GM23248 (cell line): Measurements from ENCODE around the gene ZNF521.

Source experiments
- EZH2 ChIP-seq: fragments of 200-600 bp; sonication (generic); IDR thresholded peaks from 2 replicates; pipeline ENCODE4 v1.6.1; 2018; ENCODE audit warnings: antibody characterized with exemption, mild to moderate bottlenecking; ENCODE audit not compliant: insufficient read depth, poor library complexity, severe bottlenecking
- EZH2phosphoT487 ChIP-seq: fragments of 200-600 bp; sonication (generic); IDR thresholded peaks from 2 replicates; pipeline ENCODE4 v1.6.1; 2018; ENCODE audit warnings: antibody characterized with exemption, moderate library complexity, mild to moderate bottlenecking, low read depth; ENCODE audit not compliant: insufficient read depth

DNA sequence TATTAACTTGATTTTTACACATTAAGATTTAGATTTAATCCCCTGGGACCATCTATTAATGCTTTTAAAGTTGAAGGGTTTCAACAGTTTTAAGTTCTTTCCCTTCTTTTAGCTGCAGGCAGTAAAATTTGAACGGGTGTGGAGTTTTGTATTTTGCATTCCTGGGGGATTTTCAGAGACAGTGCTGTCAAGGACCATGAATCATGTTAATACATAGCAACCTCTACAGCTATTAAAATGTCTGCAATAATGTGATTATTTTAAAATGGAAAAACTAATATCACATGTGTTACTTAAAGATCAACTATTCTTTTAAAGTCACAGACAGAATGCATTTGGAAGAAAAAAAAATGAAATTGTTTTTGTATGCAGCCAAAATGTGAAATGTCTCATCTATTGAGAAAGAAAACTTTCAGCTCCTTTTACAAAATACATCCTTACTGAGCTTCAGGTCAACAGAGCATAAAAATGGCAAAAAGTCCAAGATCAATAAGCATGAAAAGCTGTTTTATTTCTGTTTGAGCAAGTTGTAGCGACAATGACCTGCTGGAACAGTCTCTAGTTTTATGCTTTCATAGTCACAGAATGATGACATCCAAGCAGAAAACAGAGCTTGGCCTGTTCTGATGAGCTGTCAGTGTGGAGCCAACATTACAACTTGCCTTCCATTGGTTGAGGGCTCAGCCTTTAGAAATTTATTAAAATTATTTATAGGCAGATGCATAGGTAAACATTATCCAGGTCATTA is 21.6 kb upstream of the ZNF521 start:
- TF ChIP-seq EZH2 (no peak), EZH2phosphoT487 (no peak)
